22Rv1 (cell line): ENCODE measurements around the gene DIP2B.

ENCODE experiments used
- ZFX ChIP-seq: fragments of 450-650 bp; IDR thresholded peaks from 2 replicates; pipeline ENCODE4 v1.6.1; 2017; ENCODE audit warnings: antibody characterized with exemption, borderline replicate concordance
- TF ChIP-seq, protein P1 (sequence below): fragments of 450-650 bp; IDR thresholded peaks from 2 replicates; pipeline ENCODE4 v1.5.1; 2017; ENCODE audit warnings: mild to moderate bottlenecking

DNA sequence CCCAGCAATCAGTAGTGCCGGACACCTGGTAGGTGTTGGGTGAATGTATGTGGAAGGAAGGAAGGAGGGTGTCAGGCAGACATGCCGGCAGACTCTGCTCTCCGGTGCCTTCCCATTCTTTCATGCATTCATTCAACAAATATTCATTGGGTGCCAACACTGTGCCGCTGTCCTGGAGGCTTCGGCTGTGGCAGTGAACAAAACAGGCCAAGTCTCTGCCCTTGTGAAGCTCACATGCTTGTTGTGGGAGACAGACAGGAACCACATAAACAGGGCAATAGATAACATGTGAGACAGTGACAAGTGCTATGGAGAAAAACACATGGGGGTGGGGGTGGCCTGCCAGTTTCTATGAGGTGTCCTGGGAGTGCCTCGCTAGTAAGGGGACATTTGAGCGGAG, 202.6 kb downstream of the DIP2B start:
- TF ChIP-seq, protein P1, sequence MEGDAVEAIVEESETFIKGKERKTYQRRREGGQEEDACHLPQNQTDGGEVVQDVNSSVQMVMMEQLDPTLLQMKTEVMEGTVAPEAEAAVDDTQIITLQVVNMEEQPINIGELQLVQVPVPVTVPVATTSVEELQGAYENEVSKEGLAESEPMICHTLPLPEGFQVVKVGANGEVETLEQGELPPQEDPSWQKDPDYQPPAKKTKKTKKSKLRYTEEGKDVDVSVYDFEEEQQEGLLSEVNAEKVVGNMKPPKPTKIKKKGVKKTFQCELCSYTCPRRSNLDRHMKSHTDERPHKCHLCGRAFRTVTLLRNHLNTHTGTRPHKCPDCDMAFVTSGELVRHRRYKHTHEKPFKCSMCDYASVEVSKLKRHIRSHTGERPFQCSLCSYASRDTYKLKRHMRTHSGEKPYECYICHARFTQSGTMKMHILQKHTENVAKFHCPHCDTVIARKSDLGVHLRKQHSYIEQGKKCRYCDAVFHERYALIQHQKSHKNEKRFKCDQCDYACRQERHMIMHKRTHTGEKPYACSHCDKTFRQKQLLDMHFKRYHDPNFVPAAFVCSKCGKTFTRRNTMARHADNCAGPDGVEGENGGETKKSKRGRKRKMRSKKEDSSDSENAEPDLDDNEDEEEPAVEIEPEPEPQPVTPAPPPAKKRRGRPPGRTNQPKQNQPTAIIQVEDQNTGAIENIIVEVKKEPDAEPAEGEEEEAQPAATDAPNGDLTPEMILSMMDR = no peak
- no peak for TF ChIP-seq ZFX
